ENCODE results near the gene ZGRF1. TPM values are rescaled to one million over a fixed set of nuclear protein-coding genes. Genes with fewer than 3 reads are reported as not detected.
A peak's percentile ranks its signal among the peaks of the same experiment; 100 is the strongest.
"Not testable (repeated sequence)": the region's sequence is repeated elsewhere in the genome, so short reads cannot be mapped to it uniquely, and the experiment has no call there.

ZGRF1 gene
- total RNA-seq, 1 donor from 2014 or later, result 32.4 TPM

GRCh38 chr4:112513971-112514646 lies 122.6 kb downstream of the ZGRF1 start:
- Mint-ChIP-seq H3K4me1 (peaks cover 52% of the 10 kb centered on the region), H3K36me3 (ENCODE audit: low read depth) (peaks cover 11% of the 10 kb centered on the region), H3K4me3 (peak overlapping the region; percentile 90), H3K27me3 (peaks cover 83% of the 10 kb centered on the region), H3K27ac (peak overlapping the region; percentile 26), H3K9me3 (peaks cover 10% of the 10 kb centered on the region)
- DNase-seq, result peak; percentile 72
- intact Hi-C loops (cut with micrococcal nuclease), result loop anchor here (5.0 kb wide), 1 partner anchor 1882 kb away; no protein-coding TSS in a partner anchor

- Mint-ChIP-seq H3K4me3 (peak overlapping the region; percentile 25), H3K27ac (peak overlapping the region; percentile 40), H3K4me1 (peaks cover 40% of the 10 kb centered on the region), H3K27me3 (peaks cover 79% of the 10 kb centered on the region), H3K9me3 (peaks cover 10% of the 10 kb centered on the region), H3K36me3 (ENCODE audit: low read depth) (peaks cover 11% of the 10 kb centered on the region)
- DNase-seq, result no peak
- intact Hi-C loops (cut with micrococcal nuclease), result loop anchor here (5.0 kb wide), 1 partner anchor 1879 kb away; no protein-coding TSS in a partner anchor
Observed at GRCh38 chr4:112511803-112512118, 124.9 kb downstream of the ZGRF1 start.

GRCh38 chr4:112511093-112511802 lies 125.5 kb downstream of the ZGRF1 start:
- H3K27me3 Mint-ChIP-seq, result peaks cover 80% of the 10 kb centered on the region
- peaks cover 11% of the 10 kb centered on the region for H3K36me3 Mint-ChIP-seq (ENCODE audit: low read depth)
- H3K27ac Mint-ChIP-seq, result peak overlapping the region; percentile 54
- peaks cover 38% of the 10 kb centered on the region for H3K4me1 Mint-ChIP-seq
- peak; percentile 65 for DNase-seq
- intact Hi-C loops (cut with micrococcal nuclease), result loop anchor here (5.0 kb wide), 1 partner anchor 1879 kb away; no protein-coding TSS in a partner anchor
- peaks cover 10% of the 10 kb centered on the region for H3K9me3 Mint-ChIP-seq
- peak overlapping the region; percentile 51 for H3K4me3 Mint-ChIP-seq

- Mint-ChIP-seq H3K9me3 (peaks cover 10% of the 10 kb centered on the region), H3K4me1 (peaks cover 35% of the 10 kb centered on the region), H3K27me3 (peaks cover 81% of the 10 kb centered on the region), H3K36me3 (ENCODE audit: low read depth) (peaks cover 11% of the 10 kb centered on the region), H3K27ac (no peak overlapping the region), H3K4me3 (peak overlapping the region; percentile 48)
- intact Hi-C loops (cut with micrococcal nuclease), result loop anchor here (5.0 kb wide), 1 partner anchor 1878 kb away; no protein-coding TSS in a partner anchor
- DNase-seq, result peak; percentile 68
Observed at GRCh38 chr4:112510291-112511092, 126.2 kb downstream of the ZGRF1 start.

GRCh38 chr4:112509243-112510141 lies 127.2 kb downstream of the ZGRF1 start:
- peak; percentile 68 for DNase-seq
- peaks cover 80% of the 10 kb centered on the region for H3K27me3 Mint-ChIP-seq
- peaks cover 10% of the 10 kb centered on the region for H3K36me3 Mint-ChIP-seq (ENCODE audit: low read depth)
- H3K4me1 Mint-ChIP-seq, result peaks cover 30% of the 10 kb centered on the region
- peaks cover 10% of the 10 kb centered on the region for H3K9me3 Mint-ChIP-seq
- H3K4me3 Mint-ChIP-seq, result peak overlapping the region; percentile 56
- H3K27ac Mint-ChIP-seq, result no peak overlapping the region
- intact Hi-C loops (cut with micrococcal nuclease), result loop anchor here (1.0 to 5.0 kb wide), 2 partner anchors 14 to 1877 kb away; no protein-coding TSS in a partner anchor

- peaks cover 5% of the 10 kb centered on the region for H3K36me3 Mint-ChIP-seq (ENCODE audit: low read depth)
- intact Hi-C loops (cut with micrococcal nuclease), result no loop called here
- H3K9me3 Mint-ChIP-seq, result peaks cover 10% of the 10 kb centered on the region
- H3K27ac Mint-ChIP-seq, result no peak overlapping the region
- H3K4me3 Mint-ChIP-seq, result no peak overlapping the region
- DNase-seq, result no peak
- peaks cover 78% of the 10 kb centered on the region for H3K27me3 Mint-ChIP-seq
- H3K4me1 Mint-ChIP-seq, result peaks cover 24% of the 10 kb centered on the region
Observed at GRCh38 chr4:112508356-112508755, 128.4 kb downstream of the ZGRF1 start.

- Mint-ChIP-seq H3K36me3 (ENCODE audit: low read depth) (no peaks in the 10 kb centered on the region), H3K27ac (no peak overlapping the region), H3K9me3 (no peaks in the 10 kb centered on the region), H3K4me3 (no peak overlapping the region), H3K4me1 (peaks cover 10% of the 10 kb centered on the region), H3K27me3 (peaks cover 68% of the 10 kb centered on the region)
- peak; percentile 25 for DNase-seq
- intact Hi-C loops (cut with micrococcal nuclease), result no loop called here
Observed at GRCh38 chr4:112504807-112505206, 131.9 kb downstream of the ZGRF1 start.

- H3K36me3 Mint-ChIP-seq (ENCODE audit: low read depth), result no peaks in the 10 kb centered on the region
- H3K27me3 Mint-ChIP-seq, result peaks cover 58% of the 10 kb centered on the region
- no peak overlapping the region for H3K4me3 Mint-ChIP-seq
- intact Hi-C loops (cut with micrococcal nuclease), result no loop called here
- no peak overlapping the region for H3K27ac Mint-ChIP-seq
- H3K4me1 Mint-ChIP-seq, result no peaks in the 10 kb centered on the region
- no peaks in the 10 kb centered on the region for H3K9me3 Mint-ChIP-seq
- peak; percentile 31 for DNase-seq
Observed at GRCh38 chr4:112502871-112503270, 133.8 kb downstream of the ZGRF1 start.

GRCh38 chr4:112492321-112492720 lies 144.4 kb downstream of the ZGRF1 start:
- peaks cover 7% of the 10 kb centered on the region for H3K27me3 Mint-ChIP-seq
- intact Hi-C loops (cut with micrococcal nuclease), result no loop called here
- DNase-seq, result no peak
- H3K4me1 Mint-ChIP-seq, result no peaks in the 10 kb centered on the region
- no peak overlapping the region for H3K27ac Mint-ChIP-seq
- peaks cover 9% of the 10 kb centered on the region for H3K9me3 Mint-ChIP-seq
- no peaks in the 10 kb centered on the region for H3K36me3 Mint-ChIP-seq (ENCODE audit: low read depth)
- no peak overlapping the region for H3K4me3 Mint-ChIP-seq

GRCh38 chr4:112490808-112491207 lies 145.9 kb downstream of the ZGRF1 start:
- intact Hi-C loops (cut with micrococcal nuclease), result not testable (repeated sequence)

More at GRCh38 chr4:112490808-112491207, 145.9 kb downstream of the ZGRF1 start:
- H3K36me3 Mint-ChIP-seq (ENCODE audit: low read depth); H3K4me1 Mint-ChIP-seq; DNase-seq; H3K9me3 Mint-ChIP-seq; H3K4me3 Mint-ChIP-seq; H3K27me3 Mint-ChIP-seq; H3K27ac Mint-ChIP-seq: not testable (repeated sequence)

Data from activated CD4-positive, alpha-beta T cell treated with anti-CD3 and anti-CD28 coated beads, Interleukin-2, amount 10 ng/mL, durations not matched to agents 24 days and 14 days (primary cell).